Panc1 (cell line): ENCODE results near the gene ADAM23. TPM values are rescaled to one million over a fixed set of nuclear protein-coding genes. Genes with fewer than 3 reads are reported as not detected.
A peak's percentile ranks its signal among the peaks of the same experiment; 100 is the strongest.

Experiments
- ATAC-seq: fragments of 200-7000 bp; cut with Tn5 transposase; 2 replicates; pipeline ENCODE4 v1.9.1; 2020; ENCODE audit warnings: mild to moderate bottlenecking, moderate library complexity
- BruUV-seq: library from RNA; stranded (reverse); fragments of 400-500 nt; replicated peaks from 2 replicates; lab custom pipeline; 2021; lab: Mats Ljungman, UMichigan
- CTCF ChIA-PET: fragments of 300-600 bp; sonication (Branson Sonifier 250); formaldehyde crosslinking; loops from one replicate; lab custom pipeline; 2022; ENCODE audit warnings: antibody characterized with exemption; lab: Charles Lee
- POLR2A ChIA-PET: fragments of 300-600 bp; sonication (Branson Sonifier 250); formaldehyde crosslinking; loops from one replicate; lab custom pipeline; 2022; ENCODE audit warnings: antibody characterized with exemption; lab: Charles Lee
- DNase-seq: peaks from one replicate; pipeline ENCODE4 v3.0.0-alpha.2; 2010; ENCODE audit warnings: low read depth, low spot score
- H3K27ac ChIP-seq: 2 replicates; pipeline ENCODE4 v1.5.1; 2011; ENCODE audit warnings: mild to moderate bottlenecking, low read length, inconsistent platforms
- H3K27me3 ChIP-seq: fragments of 200-500 bp; sonication (Bioruptor generic); 2 replicates; pipeline ENCODE4 v1.6.0; 2014; ENCODE audit warnings: low read length, inconsistent platforms; ENCODE audit not compliant: control insufficient read depth, insufficient read depth
- H3K36me3 ChIP-seq: fragments of 200-500 bp; sonication (Bioruptor generic); 2 replicates; pipeline ENCODE4 v1.5.1; 2014; ENCODE audit warnings: inconsistent platforms, mild to moderate bottlenecking, low read length, moderate library complexity; ENCODE audit not compliant: control insufficient read depth, insufficient read depth
- H3K4me1 ChIP-seq: 2 replicates; pipeline ENCODE4 v1.5.1; 2011; ENCODE audit warnings: inconsistent platforms, mild to moderate bottlenecking, low read length, moderate library complexity; ENCODE audit not compliant: control insufficient read depth, insufficient read depth
- H3K4me3 ChIP-seq, 2 experiments: 2 replicates each; pipeline ENCODE4 v1.5.1; 2011 to 2012; ENCODE audit warnings: low read depth in 2 of 2, low read length in 2 of 2, mild to moderate bottlenecking in 2 of 2, inconsistent platforms in 1 of 2, moderate library complexity in 1 of 2
- H3K9me3 ChIP-seq: fragments of 200-500 bp; sonication (Bioruptor generic); 2 replicates; pipeline ENCODE4 v1.5.1; 2014; ENCODE audit warnings: low read depth, mild to moderate bottlenecking, inconsistent platforms, low read length, moderate library complexity; ENCODE audit not compliant: control insufficient read depth, insufficient read depth
- POLR2AphosphoS5 ChIP-seq: IDR thresholded peaks from 2 replicates; pipeline ENCODE4 v1.6.1; 2012; ENCODE audit warnings: mild to moderate bottlenecking, low read depth, low read length, moderate library complexity
- SIN3A ChIP-seq: IDR thresholded peaks from 2 replicates; pipeline ENCODE4 v1.6.1; 2012; ENCODE audit warnings: low read depth, mild to moderate bottlenecking, low read length, moderate library complexity, borderline replicate concordance; ENCODE audit not compliant: insufficient read depth
- TCF7L2 ChIP-seq: IDR thresholded peaks from 2 replicates; pipeline ENCODE4 v1.6.1; 2011; ENCODE audit warnings: mild to moderate bottlenecking, low read depth, low read length, inconsistent platforms
- in situ Hi-C: cut with HindIII; loops from 2 replicates; pipeline ENCODE4 v1.10.0; 2016; ENCODE audit warnings: low sequenced_read_pairs, low pct_unique_long_range_greater_than_20kb
- intact Hi-C: fragments of 100-400 bp; cut with micrococcal nuclease; formaldehyde crosslinking; loops from one replicate; pipeline ENCODE4 v1.10.0; 2022; ENCODE audit not compliant: unreplicated experiment
- total RNA-seq: library from RNA; stranded (reverse); gene quantifications from one replicate; pipeline ENCODE4 v1.2.1, GENCODE V29; 2021; ENCODE audit not compliant: unreplicated experiment
- TF ChIP-seq, protein P1 (sequence below): fragments of 450-650 bp; IDR thresholded peaks from 2 replicates; pipeline ENCODE4 v1.5.1; 2017; ENCODE audit warnings: mild to moderate bottlenecking
- TF ChIP-seq, protein P2 (sequence below), 2 experiments: IDR thresholded peaks; 2 replicates each; pipeline ENCODE4 v1.6.1; 2011 to 2012; ENCODE audit warnings: low read depth in 2 of 2, control low read depth in 1 of 2, low read length in 1 of 2, mild to moderate bottlenecking in 1 of 2, moderate library complexity in 1 of 2; ENCODE audit not compliant: insufficient read depth in 1 of 2

The ADAM23 gene
- total RNA-seq, 1 experiment from 2014 or later: 0.18 TPM

DNA sequence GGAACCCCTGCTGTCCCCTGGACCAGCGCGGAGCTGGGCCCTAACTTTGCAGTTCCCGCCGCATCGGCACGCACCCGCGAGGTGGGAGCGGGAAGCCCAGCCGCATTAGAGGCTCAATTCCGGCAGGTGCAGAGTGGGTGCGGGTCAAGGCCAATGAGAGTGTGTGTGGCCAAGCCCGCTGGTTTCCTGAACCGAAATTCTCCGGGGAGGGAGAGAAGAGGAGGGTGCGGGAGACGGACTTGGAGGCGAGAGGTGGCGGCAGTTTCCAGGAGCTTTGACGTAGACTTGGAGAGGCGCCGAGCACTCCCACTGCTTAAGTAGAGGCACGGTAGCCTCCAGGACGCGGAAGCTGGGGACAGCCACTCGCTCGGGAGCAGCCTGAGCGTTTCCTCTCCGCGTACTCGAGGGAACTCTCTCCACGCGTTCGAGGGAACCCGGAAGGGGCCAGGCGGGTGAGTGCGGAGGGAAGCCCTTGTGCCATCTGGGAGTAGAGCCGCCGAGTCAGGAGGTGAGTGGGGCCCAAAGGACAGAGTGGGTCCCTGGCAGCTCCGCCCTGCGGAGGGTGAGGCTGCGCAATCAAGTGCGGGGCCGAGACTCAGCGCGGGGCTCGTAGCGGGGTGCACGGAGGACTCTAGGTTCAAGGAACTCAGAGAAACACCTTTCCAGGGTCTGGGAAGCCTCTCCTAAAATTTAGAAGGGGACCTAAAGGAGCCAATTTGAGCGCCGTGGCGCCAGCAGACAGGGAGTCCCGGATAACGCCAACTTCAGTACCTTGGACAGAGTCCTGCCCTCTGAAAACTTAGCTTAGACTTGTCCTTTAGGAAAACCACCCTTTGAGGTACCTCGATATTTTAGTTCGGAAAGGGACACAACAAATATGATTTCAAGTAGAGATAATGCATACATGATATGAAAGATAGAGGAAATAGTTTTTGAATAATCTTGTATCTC is 199.0 kb downstream of the ADAM23 start, which contains the start of gene FAM237A:
Gene FAM237A (plus strand): TSS at position 413 of the 951 bp plus-strand sequence. CDS start 1,750 bp downstream, outside the sequence.
- ChIA-PET POLR2A (no interaction called here), CTCF (no interaction called here)
- H3K36me3 ChIP-seq: no peaks in the 10 kb centered on the region
- DNase-seq: no peak
- no peak for ATAC-seq
- intact Hi-C loops (no loop called here), in situ Hi-C loops (no loop called here)
- H3K9me3 ChIP-seq: no peaks in the 10 kb centered on the region
- TF ChIP-seq POLR2AphosphoS5 (no peak), TCF7L2 (no peak), SIN3A (no peak)
- TF ChIP-seq, protein P1, sequence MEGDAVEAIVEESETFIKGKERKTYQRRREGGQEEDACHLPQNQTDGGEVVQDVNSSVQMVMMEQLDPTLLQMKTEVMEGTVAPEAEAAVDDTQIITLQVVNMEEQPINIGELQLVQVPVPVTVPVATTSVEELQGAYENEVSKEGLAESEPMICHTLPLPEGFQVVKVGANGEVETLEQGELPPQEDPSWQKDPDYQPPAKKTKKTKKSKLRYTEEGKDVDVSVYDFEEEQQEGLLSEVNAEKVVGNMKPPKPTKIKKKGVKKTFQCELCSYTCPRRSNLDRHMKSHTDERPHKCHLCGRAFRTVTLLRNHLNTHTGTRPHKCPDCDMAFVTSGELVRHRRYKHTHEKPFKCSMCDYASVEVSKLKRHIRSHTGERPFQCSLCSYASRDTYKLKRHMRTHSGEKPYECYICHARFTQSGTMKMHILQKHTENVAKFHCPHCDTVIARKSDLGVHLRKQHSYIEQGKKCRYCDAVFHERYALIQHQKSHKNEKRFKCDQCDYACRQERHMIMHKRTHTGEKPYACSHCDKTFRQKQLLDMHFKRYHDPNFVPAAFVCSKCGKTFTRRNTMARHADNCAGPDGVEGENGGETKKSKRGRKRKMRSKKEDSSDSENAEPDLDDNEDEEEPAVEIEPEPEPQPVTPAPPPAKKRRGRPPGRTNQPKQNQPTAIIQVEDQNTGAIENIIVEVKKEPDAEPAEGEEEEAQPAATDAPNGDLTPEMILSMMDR: no peak
- TF ChIP-seq, protein P2, sequence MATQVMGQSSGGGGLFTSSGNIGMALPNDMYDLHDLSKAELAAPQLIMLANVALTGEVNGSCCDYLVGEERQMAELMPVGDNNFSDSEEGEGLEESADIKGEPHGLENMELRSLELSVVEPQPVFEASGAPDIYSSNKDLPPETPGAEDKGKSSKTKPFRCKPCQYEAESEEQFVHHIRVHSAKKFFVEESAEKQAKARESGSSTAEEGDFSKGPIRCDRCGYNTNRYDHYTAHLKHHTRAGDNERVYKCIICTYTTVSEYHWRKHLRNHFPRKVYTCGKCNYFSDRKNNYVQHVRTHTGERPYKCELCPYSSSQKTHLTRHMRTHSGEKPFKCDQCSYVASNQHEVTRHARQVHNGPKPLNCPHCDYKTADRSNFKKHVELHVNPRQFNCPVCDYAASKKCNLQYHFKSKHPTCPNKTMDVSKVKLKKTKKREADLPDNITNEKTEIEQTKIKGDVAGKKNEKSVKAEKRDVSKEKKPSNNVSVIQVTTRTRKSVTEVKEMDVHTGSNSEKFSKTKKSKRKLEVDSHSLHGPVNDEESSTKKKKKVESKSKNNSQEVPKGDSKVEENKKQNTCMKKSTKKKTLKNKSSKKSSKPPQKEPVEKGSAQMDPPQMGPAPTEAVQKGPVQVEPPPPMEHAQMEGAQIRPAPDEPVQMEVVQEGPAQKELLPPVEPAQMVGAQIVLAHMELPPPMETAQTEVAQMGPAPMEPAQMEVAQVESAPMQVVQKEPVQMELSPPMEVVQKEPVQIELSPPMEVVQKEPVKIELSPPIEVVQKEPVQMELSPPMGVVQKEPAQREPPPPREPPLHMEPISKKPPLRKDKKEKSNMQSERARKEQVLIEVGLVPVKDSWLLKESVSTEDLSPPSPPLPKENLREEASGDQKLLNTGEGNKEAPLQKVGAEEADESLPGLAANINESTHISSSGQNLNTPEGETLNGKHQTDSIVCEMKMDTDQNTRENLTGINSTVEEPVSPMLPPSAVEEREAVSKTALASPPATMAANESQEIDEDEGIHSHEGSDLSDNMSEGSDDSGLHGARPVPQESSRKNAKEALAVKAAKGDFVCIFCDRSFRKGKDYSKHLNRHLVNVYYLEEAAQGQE (IDR thresholded peaks at IDR 0.05; ENCODE audit: insufficient read depth in 1 of 2, low read depth in 2 of 2, low read length in 1 of 2): peak; percentile 84 to 85
- H3K4me3 ChIP-seq: no peak within 1 kb of the TSS
- no peaks in the 10 kb centered on the region; the same call in 1 of the 2 replicates for H3K27me3 ChIP-seq
- H3K4me1 ChIP-seq: no peaks in the 10 kb centered on the region
- H3K27ac ChIP-seq: no peak within 1 kb of the TSS
- BruUV-seq: no TSS peak

- no peak overlapping the region for H3K27ac ChIP-seq
- ChIA-PET POLR2A (no interaction called here), CTCF (no interaction called here)
- H3K36me3 ChIP-seq: no peaks in the 10 kb centered on the region
- BruUV-seq: no TSS peak
- in situ Hi-C loops: no loop called here
- H3K4me1 ChIP-seq: no peaks in the 10 kb centered on the region
- TF ChIP-seq POLR2AphosphoS5 (no peak), SIN3A (no peak), TCF7L2 (no peak)
- TF ChIP-seq, protein P2 (IDR thresholded peaks at IDR 0.05; ENCODE audit: insufficient read depth in 1 of 2, low read depth in 2 of 2, low read length in 1 of 2): no peak
- TF ChIP-seq, protein P1: no peak
- no peak overlapping the region for H3K4me3 ChIP-seq
- DNase-seq: no peak
- intact Hi-C loops: no loop called here
- H3K9me3 ChIP-seq: no peaks in the 10 kb centered on the region
- no peak for ATAC-seq
- H3K27me3 ChIP-seq: no peaks in the 10 kb centered on the region
Observed at GRCh38 chr2:206647985-206648384, 204.7 kb downstream of the ADAM23 start.
